AG09309 (cell line): ENCODE results near the gene MED9.

Experiments
- DNase-seq: peaks from one replicate; pipeline ENCODE4 v3.0.0-alpha.2; 2010; ENCODE audit warnings: low read depth
- H3K4me3 ChIP-seq: 2 replicates; pipeline ENCODE4 v1.5.1; 2011; ENCODE audit warnings: mild to moderate bottlenecking, low read depth, low read length, moderate library complexity; ENCODE audit not compliant: control insufficient read depth
- CTCF ChIP-seq: IDR thresholded peaks from 2 replicates; pipeline ENCODE4 v1.5.1; 2011; ENCODE audit warnings: mild to moderate bottlenecking, low read depth, low read length, inconsistent platforms; ENCODE audit not compliant: insufficient read depth, control insufficient read depth; ENCODE audit errors: missing control alignments

MED9 gene

GRCh38 chr17:17540278-17540906, 63.6 kb downstream of the MED9 start:
- DNase-seq: no peak
- no peak for TF ChIP-seq CTCF
- H3K4me3 ChIP-seq: no peak overlapping the region

- DNase-seq: no peak
- H3K4me3 ChIP-seq: no peak overlapping the region
- TF ChIP-seq CTCF: no peak
Observed at GRCh38 chr17:17540935-17541639, 64.3 kb downstream of the MED9 start.

GRCh38 chr17:17541640-17542001, 64.8 kb downstream of the MED9 start:
- no peak for DNase-seq
- H3K4me3 ChIP-seq: no peak overlapping the region
- TF ChIP-seq CTCF: no peak
